Type B pancreatic cell (in vitro differentiated cells): ENCODE measurements around the gene ZMYND11. TPM values are rescaled to one million over a fixed set of nuclear protein-coding genes. Genes with fewer than 3 reads are reported as not detected.

Source experiments
- DNase-seq: peaks from one replicate; pipeline ENCODE4 v3.0.0; 2021; ENCODE audit warnings: mixed read lengths; ENCODE audit not compliant: unreplicated experiment; ENCODE audit errors: extremely low spot score
- H3K27ac Mint-ChIP-seq: 2 replicates; pipeline ENCODE4 v1.8.0; 2021; ENCODE audit warnings: mild to moderate bottlenecking, mixed read lengths
- H3K27me3 Mint-ChIP-seq: 2 replicates; pipeline ENCODE4 v1.8.0; 2021; ENCODE audit warnings: mixed read lengths
- H3K36me3 Mint-ChIP-seq: 2 replicates; pipeline ENCODE4 v1.8.0; 2021; ENCODE audit warnings: mixed read lengths
- H3K4me1 Mint-ChIP-seq: one replicate; pipeline ENCODE4 v1.8.0; 2021; ENCODE audit warnings: mixed read lengths; ENCODE audit not compliant: unreplicated experiment
- H3K4me3 Mint-ChIP-seq: 2 replicates; pipeline ENCODE4 v1.8.0; 2021; ENCODE audit warnings: mild to moderate bottlenecking, mixed read lengths
- H3K9me3 Mint-ChIP-seq: 2 replicates; pipeline ENCODE4 v1.8.0; 2021; ENCODE audit warnings: mixed read lengths
- CTCF ChIP-seq: fragments of 200-600 bp; sonication (generic); conservative IDR thresholded peaks from 2 replicates; pipeline ENCODE4 v1.5.0; 2021; ENCODE audit warnings: antibody characterized with exemption, mild to moderate bottlenecking
- total RNA-seq: library from RNA; stranded (reverse); gene quantifications from 2 replicates; pipeline ENCODE4 v1.2.1, GENCODE V29; 2021; ENCODE audit warnings: low replicate concordance

Gene ZMYND11
- total RNA-seq, 1 donor from 2014 or later: 58.7 TPM

GRCh38 chr10:106740-107139 is 28.5 kb upstream of the ZMYND11 start:
- Mint-ChIP-seq H3K27me3 (no peaks in the 10 kb centered on the region), H3K27ac (no peak overlapping the region), H3K4me1 (no peaks in the 10 kb centered on the region), H3K4me3 (no peak overlapping the region), H3K9me3 (no peaks in the 10 kb centered on the region), H3K36me3 (no peaks in the 10 kb centered on the region)
- no peak for TF ChIP-seq CTCF
- DNase-seq: no peak

- no peaks in the 10 kb centered on the region for H3K4me1 Mint-ChIP-seq
- DNase-seq: no peak
- H3K27me3 Mint-ChIP-seq: no peaks in the 10 kb centered on the region
- no peaks in the 10 kb centered on the region for H3K9me3 Mint-ChIP-seq
- no peaks in the 10 kb centered on the region for H3K36me3 Mint-ChIP-seq
- no peak overlapping the region for H3K4me3 Mint-ChIP-seq
- H3K27ac Mint-ChIP-seq: peak overlapping the region; percentile 91
- no peak for TF ChIP-seq CTCF
These were observed 23.0 kb upstream of the ZMYND11 start for GRCh38 chr10:112246-112645.

DNA sequence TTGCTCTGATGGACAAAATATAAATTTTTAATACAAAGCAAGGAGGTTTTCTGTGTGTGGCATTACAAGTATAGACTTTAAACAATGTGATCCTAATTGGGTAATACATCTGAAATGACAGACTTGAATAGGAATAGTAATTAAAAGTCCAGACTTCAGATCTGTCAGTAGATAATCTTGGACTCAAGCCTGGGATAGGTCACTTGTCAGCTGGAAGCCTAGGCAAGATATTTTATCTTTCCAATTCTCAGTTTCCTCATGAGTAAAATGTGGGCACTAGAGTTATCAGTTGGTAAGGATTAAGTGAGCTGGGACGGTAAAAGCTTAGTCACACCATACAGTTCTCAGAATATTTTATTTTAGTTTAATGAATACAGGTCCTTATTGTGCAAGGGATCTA is 10.4 kb upstream of the ZMYND11 start:
- H3K27ac Mint-ChIP-seq: no peak overlapping the region
- DNase-seq: no peak
- no peaks in the 10 kb centered on the region for H3K9me3 Mint-ChIP-seq
- H3K4me3 Mint-ChIP-seq: no peak overlapping the region
- H3K4me1 Mint-ChIP-seq: peaks cover 5% of the 10 kb centered on the region
- no peak for TF ChIP-seq CTCF
- no peaks in the 10 kb centered on the region for H3K36me3 Mint-ChIP-seq
- H3K27me3 Mint-ChIP-seq: no peaks in the 10 kb centered on the region

- no peak for TF ChIP-seq CTCF
- Mint-ChIP-seq H3K9me3 (no peaks in the 10 kb centered on the region), H3K36me3 (no peaks in the 10 kb centered on the region), H3K27me3 (no peaks in the 10 kb centered on the region), H3K27ac (no peak overlapping the region), H3K4me1 (peaks cover 22% of the 10 kb centered on the region), H3K4me3 (no peak overlapping the region)
- DNase-seq: no peak
These were observed 7.4 kb upstream of the ZMYND11 start for GRCh38 chr10:127612-128432.

DNA sequence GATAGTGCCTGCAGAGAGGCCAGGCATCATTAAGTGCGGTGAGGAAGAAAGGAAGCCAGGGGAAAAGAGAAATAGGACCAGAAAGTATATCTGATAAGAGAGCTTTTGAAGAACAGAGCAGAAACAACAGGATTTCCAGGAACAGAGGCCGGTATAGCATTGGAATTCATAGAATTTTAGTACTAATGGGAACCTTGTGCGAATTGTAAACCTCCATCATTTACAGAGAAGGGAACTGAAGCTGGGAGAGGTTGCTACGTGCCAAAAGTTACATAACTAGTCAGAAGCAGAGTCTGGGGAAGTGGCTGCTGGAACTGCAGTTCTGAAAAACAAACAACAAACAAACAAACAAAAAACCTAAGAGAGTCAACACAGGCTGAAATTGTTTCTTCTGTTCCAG is 5.4 kb upstream of the ZMYND11 start:
- Mint-ChIP-seq H3K36me3 (no peaks in the 10 kb centered on the region), H3K27ac (no peak overlapping the region), H3K4me3 (peak overlapping the region; percentile 12), H3K9me3 (no peaks in the 10 kb centered on the region), H3K4me1 (peaks cover 37% of the 10 kb centered on the region), H3K27me3 (no peaks in the 10 kb centered on the region)
- DNase-seq: no peak
- TF ChIP-seq CTCF: no peak
